ENCODE measurements around the gene GCNA. TPM values are rescaled to one million over a fixed set of nuclear protein-coding genes. Genes with fewer than 3 reads are reported as not detected.

GCNA gene
- total RNA-seq, 1 experiment from 2014 or later, result 0.98 TPM

DNA sequence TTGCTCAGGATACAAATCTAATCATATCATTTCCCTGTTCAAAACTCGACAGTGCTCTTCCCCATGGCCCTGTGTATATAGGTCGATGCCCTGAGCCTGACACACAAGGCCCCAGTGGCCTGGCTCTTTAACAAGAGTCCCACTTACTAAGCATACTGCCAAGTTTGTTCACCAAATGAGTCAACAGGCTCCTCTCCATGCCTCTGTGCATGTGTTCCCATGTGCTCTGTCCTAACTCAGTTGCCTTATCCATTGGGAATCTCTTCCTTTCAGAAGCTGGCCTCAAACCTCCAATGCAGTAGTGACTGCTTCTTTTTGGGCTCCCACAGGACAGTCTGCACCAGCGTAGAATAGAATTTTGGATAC, 59.0 kb downstream of the GCNA start:
- H2AFZ ChIP-seq (ENCODE audit: low read depth, low read length, poor library complexity, severe bottlenecking), result no peak overlapping the region
- H4K20me1 ChIP-seq (ENCODE audit: insufficient read depth), result no peaks in the 10 kb centered on the region
- BruUV-seq (replicated peaks), result no TSS peak
- intact Hi-C loops (cut with micrococcal nuclease), result no loop called here
- H3K79me2 ChIP-seq (ENCODE audit: insufficient read depth, low read length), result no peaks in the 10 kb centered on the region
- TF ChIP-seq, protein P1, sequence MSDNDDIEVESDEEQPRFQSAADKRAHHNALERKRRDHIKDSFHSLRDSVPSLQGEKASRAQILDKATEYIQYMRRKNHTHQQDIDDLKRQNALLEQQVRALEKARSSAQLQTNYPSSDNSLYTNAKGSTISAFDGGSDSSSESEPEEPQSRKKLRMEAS (IDR thresholded peaks at IDR 0.05), result no peak
- no peak for TF ChIP-seq POLR2A (IDR thresholded peaks at IDR 0.05; ENCODE audit: borderline replicate concordance, extremely low read depth, insufficient read depth, insufficient read length)
- TF ChIP-seq EZH2 (IDR thresholded peaks at IDR 0.05), result no peak
- TF ChIP-seq TCF7L2 (IDR thresholded peaks at IDR 0.05; ENCODE audit: borderline replicate concordance, extremely low read depth, insufficient read depth, insufficient read length), result no peak
- no peak for TF ChIP-seq EZH2phosphoT487 (IDR thresholded peaks at IDR 0.05; ENCODE audit: borderline replicate concordance)
- no peak for TF ChIP-seq FOSL1 (IDR thresholded peaks at IDR 0.05; ENCODE audit: low read depth)
- TF ChIP-seq RAD21 (IDR thresholded peaks at IDR 0.05; ENCODE audit: low read depth), result no peak
- TF ChIP-seq SRF (IDR thresholded peaks at IDR 0.05; ENCODE audit: low read depth), result no peak
- TF ChIP-seq YY1 (IDR thresholded peaks at IDR 0.05; ENCODE audit: extremely low read depth, insufficient replicate concordance, low read depth, low read length), result no peak
- no peak for TF ChIP-seq EGR1 (IDR thresholded peaks at IDR 0.05; ENCODE audit: low read depth)
- no peak for TF ChIP-seq ELF1 (IDR thresholded peaks at IDR 0.05; ENCODE audit: borderline replicate concordance, low read depth)
- TF ChIP-seq, protein P2, sequence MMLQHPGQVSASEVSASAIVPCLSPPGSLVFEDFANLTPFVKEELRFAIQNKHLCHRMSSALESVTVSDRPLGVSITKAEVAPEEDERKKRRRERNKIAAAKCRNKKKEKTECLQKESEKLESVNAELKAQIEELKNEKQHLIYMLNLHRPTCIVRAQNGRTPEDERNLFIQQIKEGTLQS (IDR thresholded peaks at IDR 0.05), result no peak
- TF ChIP-seq CEBPB (IDR thresholded peaks at IDR 0.05; ENCODE audit: low read depth), result no peak
- TF ChIP-seq, protein P3, sequence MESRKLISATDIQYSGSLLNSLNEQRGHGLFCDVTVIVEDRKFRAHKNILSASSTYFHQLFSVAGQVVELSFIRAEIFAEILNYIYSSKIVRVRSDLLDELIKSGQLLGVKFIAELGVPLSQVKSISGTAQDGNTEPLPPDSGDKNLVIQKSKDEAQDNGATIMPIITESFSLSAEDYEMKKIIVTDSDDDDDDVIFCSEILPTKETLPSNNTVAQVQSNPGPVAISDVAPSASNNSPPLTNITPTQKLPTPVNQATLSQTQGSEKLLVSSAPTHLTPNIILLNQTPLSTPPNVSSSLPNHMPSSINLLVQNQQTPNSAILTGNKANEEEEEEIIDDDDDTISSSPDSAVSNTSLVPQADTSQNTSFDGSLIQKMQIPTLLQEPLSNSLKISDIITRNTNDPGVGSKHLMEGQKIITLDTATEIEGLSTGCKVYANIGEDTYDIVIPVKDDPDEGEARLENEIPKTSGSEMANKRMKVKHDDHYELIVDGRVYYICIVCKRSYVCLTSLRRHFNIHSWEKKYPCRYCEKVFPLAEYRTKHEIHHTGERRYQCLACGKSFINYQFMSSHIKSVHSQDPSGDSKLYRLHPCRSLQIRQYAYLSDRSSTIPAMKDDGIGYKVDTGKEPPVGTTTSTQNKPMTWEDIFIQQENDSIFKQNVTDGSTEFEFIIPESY (IDR thresholded peaks at IDR 0.05; ENCODE audit: extremely low read depth, insufficient replicate concordance, low read length), result no peak
- no peak overlapping the region for H3K4me3 ChIP-seq (replicated peaks in 1 of 2; ENCODE audit: low read depth in 1 of 2, low read length in 2 of 2)
- H3K9me3 ChIP-seq (ENCODE audit: control insufficient read depth in 1 of 2, insufficient read depth in 1 of 2, low read depth in 1 of 2, low read length in 2 of 2), result no peaks in the 10 kb centered on the region
- no peaks in the 10 kb centered on the region for H3K27me3 ChIP-seq (ENCODE audit: insufficient read depth, low read length)
- no peak overlapping the region for H3K27ac ChIP-seq (ENCODE audit: low read depth, low read length)
- no peaks in the 10 kb centered on the region for H3K36me3 ChIP-seq (ENCODE audit: control insufficient read depth in 1 of 2, insufficient read depth in 2 of 2, low read length in 2 of 2)
- CTCF ChIA-PET, result no interaction called here
- H3K9ac ChIP-seq (ENCODE audit: low read length), result no peak overlapping the region
- H3K4me2 ChIP-seq (ENCODE audit: low read length), result no peak overlapping the region
- DNase-seq (ENCODE audit: low read depth, low spot score) (no peak), ATAC-seq (no peak)
- RAD21 ChIA-PET (ENCODE audit: low non-redundant PET in 1 of 2, low total read pairs in 2 of 2, uncharacterized antibody in 2 of 2, unreplicated experiment in 2 of 2), result no interaction called here
- no peaks in the 10 kb centered on the region for H3K9me2 ChIP-seq (ENCODE audit: insufficient read depth)
- POLR2A ChIA-PET, result no interaction called here
- no peaks in the 10 kb centered on the region for H3K4me1 ChIP-seq (ENCODE audit: control insufficient read depth in 1 of 2, insufficient read depth in 2 of 2, low read length in 2 of 2)

All from HCT116 (cell line).